Thoracic aorta (tissue), 2 donors: ENCODE measurements around the gene NOS2. TPM values are rescaled to one million over a fixed set of nuclear protein-coding genes. Genes with fewer than 3 reads are reported as not detected.

ENCODE experiments used
- ATAC-seq: fragments of 150-250 bp; one replicate; pipeline ENCODE4 v1.8.0; 2017; ENCODE audit warnings: low read depth; ENCODE audit not compliant: insufficient number of reproducible peaks, low FRiP score
- DNase-seq: peaks from one replicate; pipeline ENCODE4 v3.0.0-alpha.2; 2020; ENCODE audit warnings: low spot score
- H3K27ac ChIP-seq, 2 donors: fragments of 200-600 bp; sonication (generic); 1 replicate in 1 of 2; 2 replicates in 1 of 2; pipeline ENCODE4 v1.5.1; 2016; ENCODE audit warnings: mild to moderate bottlenecking in 2 of 2, moderate library complexity in 2 of 2
- H3K27me3 ChIP-seq: fragments of 200-600 bp; sonication (generic); replicated peaks from 2 replicates; pipeline ENCODE4 v1.6.0; 2016; ENCODE audit warnings: mild to moderate bottlenecking; ENCODE audit not compliant: insufficient read depth
- H3K36me3 ChIP-seq: fragments of 200-600 bp; sonication (generic); one replicate; pipeline ENCODE4 v1.5.1; 2016
- H3K4me1 ChIP-seq, 2 donors: fragments of 200-600 bp; sonication (generic); 1 replicate in 1 of 2; 2 replicates in 1 of 2; pipeline versions ENCODE4 v1.5.1 to v1.6.0; 2016; ENCODE audit warnings: low read depth in 2 of 2, mild to moderate bottlenecking in 1 of 2; ENCODE audit not compliant: control insufficient read depth in 1 of 2
- H3K4me3 ChIP-seq: fragments of 200-600 bp; sonication (generic); 2 replicates; pipeline ENCODE4 v1.5.1; 2016; ENCODE audit warnings: mild to moderate bottlenecking
- H3K9me3 ChIP-seq: fragments of 200-600 bp; sonication (generic); 2 replicates; pipeline ENCODE4 v1.5.1; 2016
- CTCF ChIP-seq: fragments of 200-600 bp; sonication (generic); IDR thresholded peaks from one replicate; pipeline ENCODE4 v1.5.1; 2019; ENCODE audit warnings: antibody characterized with exemption
- total RNA-seq, 2 donors: library from RNA; depleted of rRNA; stranded (reverse); fragments of >200 nt; gene quantifications; one replicate each; pipeline versions ENCODE4 v1.1.0 to v1.2.3, GENCODE V29; 2016

NOS2 gene
- total RNA-seq, 2 donors from 2014 or later, result not detected

GRCh38 chr17:27817731-27818130, 17.4 kb upstream of the NOS2 start:
- ATAC-seq (no peak), DNase-seq (no peak)
- no peak overlapping the region for H3K4me3 ChIP-seq
- H3K4me1 ChIP-seq, result peaks cover 0 to 9% of the 10 kb centered on the region in 2 donors
- no peaks in the 10 kb centered on the region for H3K27me3 ChIP-seq
- no peaks in the 10 kb centered on the region for H3K36me3 ChIP-seq
- H3K9me3 ChIP-seq, result no peaks in the 10 kb centered on the region
- H3K27ac ChIP-seq, result no peak overlapping the region
- no peak for TF ChIP-seq CTCF

- DNase-seq (no peak), ATAC-seq (no peak)
- Histone ChIP-seq H3K36me3 (no peaks in the 10 kb centered on the region), H3K9me3 (no peaks in the 10 kb centered on the region), H3K4me3 (no peak overlapping the region), H3K27ac (no peak overlapping the region), H3K27me3 (no peaks in the 10 kb centered on the region), H3K4me1 (peaks cover 0 to 9% of the 10 kb centered on the region in 2 donors)
- no peak for TF ChIP-seq CTCF
Observed at GRCh38 chr17:27816946-27817345, 16.6 kb upstream of the NOS2 start.

- Histone ChIP-seq H3K27me3 (no peaks in the 10 kb centered on the region), H3K27ac (no peak overlapping the region), H3K36me3 (no peaks in the 10 kb centered on the region), H3K4me1 (no peaks in the 10 kb centered on the region), H3K4me3 (no peak overlapping the region), H3K9me3 (no peaks in the 10 kb centered on the region)
- TF ChIP-seq CTCF, result no peak
- no peak for DNase-seq
- no peak for ATAC-seq
Observed at GRCh38 chr17:27811961-27812360, 11.6 kb upstream of the NOS2 start.

- ATAC-seq (no peak), DNase-seq (no peak)
- peaks cover under 1 to 2% of the 10 kb centered on the region in 2 donors for H3K4me1 ChIP-seq
- H3K27ac ChIP-seq, result no peak overlapping the region
- H3K36me3 ChIP-seq, result no peaks in the 10 kb centered on the region
- H3K9me3 ChIP-seq, result no peaks in the 10 kb centered on the region
- no peak overlapping the region for H3K4me3 ChIP-seq
- H3K27me3 ChIP-seq, result no peaks in the 10 kb centered on the region
- no peak for TF ChIP-seq CTCF
Observed at GRCh38 chr17:27810902-27811557, 10.7 kb upstream of the NOS2 start.

- Histone ChIP-seq H3K9me3 (no peaks in the 10 kb centered on the region), H3K36me3 (no peaks in the 10 kb centered on the region), H3K27ac (no peak overlapping the region), H3K4me3 (no peak overlapping the region), H3K4me1 (peaks cover 5% of the 10 kb centered on the region in 2 donors), H3K27me3 (no peaks in the 10 kb centered on the region)
- DNase-seq (no peak), ATAC-seq (no peak)
- no peak for TF ChIP-seq CTCF
Observed at GRCh38 chr17:27810211-27810901, 10.0 kb upstream of the NOS2 start.
